K562 (cell line): ENCODE measurements around the gene LUC7L3. TPM values are rescaled to one million over a fixed set of nuclear protein-coding genes. Genes with fewer than 3 reads are reported as not detected.

Experiments
- CBX2 ChIP-seq: fragments of 200-600 bp; sonication (generic); IDR thresholded peaks from one replicate; pipeline ENCODE4 v1.6.1; 2012; ENCODE audit warnings: mild to moderate bottlenecking, low read length, inconsistent platforms; ENCODE audit not compliant: insufficient read depth, poor library complexity, severe bottlenecking
- CC2D1A ChIP-seq: fragments of 450-650 bp; IDR thresholded peaks from 2 replicates; pipeline ENCODE4 v1.6.1; 2017; ENCODE audit warnings: mild to moderate bottlenecking
- EGR1 ChIP-seq: fragments of 450-650 bp; conservative IDR thresholded peaks from 2 replicates; pipeline ENCODE4 v1.6.1; 2017; ENCODE audit warnings: mild to moderate bottlenecking
- EP300 ChIP-seq: IDR thresholded peaks from 2 replicates; pipeline ENCODE4 v1.6.1; 2012; ENCODE audit warnings: low read length, improper control_type of control experiment
- FUS ChIP-seq: fragments of 200-400 bp; formaldehyde crosslinking; optimal IDR thresholded peaks from 2 replicates; pipeline ENCODE3; 2017; ENCODE audit warnings: low read depth, low read length
- HDAC1 ChIP-seq, 2 experiments: fragments of 450-650 bp; IDR thresholded peaks; 2 replicates each; pipeline ENCODE4 v1.6.1; 2016 to 2017; ENCODE audit warnings: inconsistent platforms in 1 of 2, mild to moderate bottlenecking in 1 of 2, moderate library complexity in 1 of 2
- HMGN3 ChIP-seq: IDR thresholded peaks from 2 replicates; pipeline ENCODE4 v1.6.1; 2011; ENCODE audit warnings: borderline replicate concordance, low read depth, mild to moderate bottlenecking, mixed read lengths, low read length; ENCODE audit not compliant: insufficient read length; ENCODE audit errors: extremely low read depth
- HNRNPL ChIP-seq: fragments of 200-400 bp; formaldehyde crosslinking; IDR thresholded peaks from 2 replicates; pipeline ENCODE4 v1.6.1; 2017; ENCODE audit warnings: low read depth, mild to moderate bottlenecking, low read length
- MYC ChIP-seq, 2 experiments: fragments of 250-450 bp in 1 of 2; sonication (Bioruptor Pico) in 1 of 2; IDR thresholded peaks; 2 replicates each; pipeline versions ENCODE4 v1.5.1 to v1.6.1; 2012 to 2021; ENCODE audit warnings: low read depth in 2 of 2, borderline replicate concordance in 1 of 2, improper control_type of control experiment in 1 of 2, low read length in 1 of 2, mild to moderate bottlenecking in 1 of 2, moderate library complexity in 1 of 2
- PML ChIP-seq: IDR thresholded peaks from 2 replicates; pipeline ENCODE4 v1.6.1; 2012; ENCODE audit warnings: low read length, inconsistent platforms
- PYGO2 ChIP-seq: fragments of 450-650 bp; IDR thresholded peaks from 2 replicates; pipeline ENCODE4 v1.6.1; 2016; ENCODE audit warnings: mild to moderate bottlenecking, missing genetic modification characterization, moderate library complexity, missing compliant biosample characterization
- RB1 ChIP-seq: fragments of 450-650 bp; IDR thresholded peaks from 2 replicates; pipeline ENCODE4 v1.6.1; 2017; ENCODE audit warnings: low read depth, mild to moderate bottlenecking
- RBBP5 ChIP-seq: fragments of 200-600 bp; sonication (generic); IDR thresholded peaks from 2 replicates; pipeline ENCODE4 v1.6.1; 2012; ENCODE audit warnings: borderline replicate concordance, mild to moderate bottlenecking, low read length, control low read depth, inconsistent platforms; ENCODE audit not compliant: insufficient read depth, poor library complexity, severe bottlenecking
- TEAD4 ChIP-seq, 2 experiments: sonication (generic) in 1 of 2; formaldehyde crosslinking in 1 of 2; IDR thresholded peaks; 2 replicates each; pipeline versions ENCODE4 v1.6.1 to v1.8.0; 2012 to 2022; ENCODE audit warnings: borderline replicate concordance in 1 of 2, inconsistent platforms in 1 of 2, low read length in 1 of 2, mild to moderate bottlenecking in 1 of 2, missing genetic modification reagents in 1 of 2
- ZNF41 ChIP-seq: fragments of 250-450 bp; sonication (Bioruptor Pico); conservative IDR thresholded peaks from 2 replicates; pipeline ENCODE4 v1.4.0; 2020; ENCODE audit warnings: mild to moderate bottlenecking
- ZNF431 ChIP-seq: sonication (generic); formaldehyde crosslinking; IDR thresholded peaks from 2 replicates; pipeline ENCODE4 v1.8.0; 2022; ENCODE audit warnings: mild to moderate bottlenecking, missing genetic modification reagents
- polyA plus RNA-seq, 8 experiments: library from polyadenylated mRNA; depleted of rRNA in 4 of 8; stranded (reverse) in 5 of 8; unstranded in 3 of 8; fragments of >200 nt; fragmentation: Nextera tagmentation in 2 of 8; fragmentation: Illumina TruSeq in 1 of 8; extraction: Ambion mirVana in 2 of 8; extraction: Trizol in 1 of 8; gene quantifications; 2 replicates each; pipeline versions ENCODE4 v1.2.1 to v1.2.3, GENCODE V29; 2011 to 2014; ENCODE audit warnings: inconsistent platforms in 1 of 8, missing spikeins in 1 of 8
- total RNA-seq, 7 experiments: library from RNA; depleted of rRNA in 6 of 7; stranded (reverse); fragments of >200 nt in 6 of 7; fragmentation: Illumina TruSeq in 2 of 7; extraction: Trizol in 2 of 7; gene quantifications; 2 replicates each; pipeline versions ENCODE4 v1.2.1 to v1.2.3, GENCODE V29; 2011 to 2021; ENCODE audit warnings: low replicate concordance in 1 of 7
- TF ChIP-seq, protein P1 (sequence below): fragments of 200-800 bp; sonication (Bioruptor generic); IDR thresholded peaks from 2 replicates; pipeline ENCODE4 v1.6.1; 2016; ENCODE audit warnings: missing genetic modification characterization, missing compliant biosample characterization
- TF ChIP-seq, protein P2 (sequence below), 2 experiments: fragments of 250-450 bp in 1 of 2; fragments of 450-650 bp in 1 of 2; sonication (Bioruptor Pico) in 1 of 2; IDR thresholded peaks; 2 replicates each; pipeline versions ENCODE4 v1.6.1 to v1.8.0; 2016 to 2021; ENCODE audit warnings: mild to moderate bottlenecking in 2 of 2, moderate library complexity in 2 of 2, missing compliant biosample characterization in 1 of 2, missing genetic modification characterization in 1 of 2

The LUC7L3 gene
- total and polyA plus RNA-seq, 9 of the 15 experiments (the other 6 are each of a cell fraction or from before 2014, with no cell fraction given), result 80.8 to 284 (median 127) TPM

DNA sequence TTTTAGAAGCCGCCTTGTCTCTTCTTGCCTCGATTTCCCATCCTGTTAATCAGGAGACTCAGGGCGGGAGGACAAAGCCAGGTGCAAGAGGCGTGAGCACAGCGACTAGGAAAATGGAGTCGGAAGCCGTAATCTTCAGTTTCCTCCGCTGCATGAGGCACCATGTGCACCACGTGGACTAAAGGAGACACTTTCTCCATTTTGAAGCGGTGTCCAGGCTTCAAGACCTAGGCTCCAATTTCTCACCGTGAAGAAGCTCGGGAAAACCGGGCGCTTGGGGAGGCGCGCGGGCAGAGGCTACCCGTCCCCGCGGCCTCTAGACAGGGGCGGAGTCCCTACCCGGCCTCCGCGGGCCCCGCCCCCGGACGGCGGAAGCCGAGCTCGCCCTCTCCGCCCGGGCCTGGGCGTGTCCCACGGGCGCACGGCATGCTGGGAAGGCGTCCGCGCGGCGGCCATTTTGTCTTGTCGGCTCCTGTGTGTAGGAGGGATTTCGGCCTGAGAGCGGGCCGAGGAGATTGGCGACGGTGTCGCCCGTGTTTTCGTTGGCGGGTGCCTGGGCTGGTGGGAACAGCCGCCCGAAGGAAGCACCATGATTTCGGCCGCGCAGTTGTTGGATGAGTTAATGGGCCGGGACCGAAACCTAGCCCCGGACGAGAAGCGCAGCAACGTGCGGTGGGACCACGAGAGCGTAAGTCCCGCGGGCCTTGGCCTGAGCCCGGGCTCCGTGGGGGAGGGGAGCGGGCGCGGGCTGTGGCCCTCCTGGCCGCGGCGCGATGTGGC lies at the start of gene LUC7L3 (continued):
- peak; percentile 87 for TF ChIP-seq HMGN3
- TF ChIP-seq PML, result peak; percentile 83
- TF ChIP-seq HNRNPL, result peak; percentile 46; the same call in 1 of the 2 replicates
- TF ChIP-seq, protein P1, sequence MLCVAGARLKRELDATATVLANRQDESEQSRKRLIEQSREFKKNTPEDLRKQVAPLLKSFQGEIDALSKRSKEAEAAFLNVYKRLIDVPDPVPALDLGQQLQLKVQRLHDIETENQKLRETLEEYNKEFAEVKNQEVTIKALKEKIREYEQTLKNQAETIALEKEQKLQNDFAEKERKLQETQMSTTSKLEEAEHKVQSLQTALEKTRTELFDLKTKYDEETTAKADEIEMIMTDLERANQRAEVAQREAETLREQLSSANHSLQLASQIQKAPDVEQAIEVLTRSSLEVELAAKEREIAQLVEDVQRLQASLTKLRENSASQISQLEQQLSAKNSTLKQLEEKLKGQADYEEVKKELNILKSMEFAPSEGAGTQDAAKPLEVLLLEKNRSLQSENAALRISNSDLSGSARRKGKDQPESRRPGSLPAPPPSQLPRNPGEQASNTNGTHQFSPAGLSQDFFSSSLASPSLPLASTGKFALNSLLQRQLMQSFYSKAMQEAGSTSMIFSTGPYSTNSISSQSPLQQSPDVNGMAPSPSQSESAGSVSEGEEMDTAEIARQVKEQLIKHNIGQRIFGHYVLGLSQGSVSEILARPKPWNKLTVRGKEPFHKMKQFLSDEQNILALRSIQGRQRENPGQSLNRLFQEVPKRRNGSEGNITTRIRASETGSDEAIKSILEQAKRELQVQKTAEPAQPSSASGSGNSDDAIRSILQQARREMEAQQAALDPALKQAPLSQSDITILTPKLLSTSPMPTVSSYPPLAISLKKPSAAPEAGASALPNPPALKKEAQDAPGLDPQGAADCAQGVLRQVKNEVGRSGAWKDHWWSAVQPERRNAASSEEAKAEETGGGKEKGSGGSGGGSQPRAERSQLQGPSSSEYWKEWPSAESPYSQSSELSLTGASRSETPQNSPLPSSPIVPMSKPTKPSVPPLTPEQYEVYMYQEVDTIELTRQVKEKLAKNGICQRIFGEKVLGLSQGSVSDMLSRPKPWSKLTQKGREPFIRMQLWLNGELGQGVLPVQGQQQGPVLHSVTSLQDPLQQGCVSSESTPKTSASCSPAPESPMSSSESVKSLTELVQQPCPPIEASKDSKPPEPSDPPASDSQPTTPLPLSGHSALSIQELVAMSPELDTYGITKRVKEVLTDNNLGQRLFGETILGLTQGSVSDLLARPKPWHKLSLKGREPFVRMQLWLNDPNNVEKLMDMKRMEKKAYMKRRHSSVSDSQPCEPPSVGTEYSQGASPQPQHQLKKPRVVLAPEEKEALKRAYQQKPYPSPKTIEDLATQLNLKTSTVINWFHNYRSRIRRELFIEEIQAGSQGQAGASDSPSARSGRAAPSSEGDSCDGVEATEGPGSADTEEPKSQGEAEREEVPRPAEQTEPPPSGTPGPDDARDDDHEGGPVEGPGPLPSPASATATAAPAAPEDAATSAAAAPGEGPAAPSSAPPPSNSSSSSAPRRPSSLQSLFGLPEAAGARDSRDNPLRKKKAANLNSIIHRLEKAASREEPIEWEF, result peak; percentile 85; the same call in 1 of the 2 replicates
- TF ChIP-seq MYC (IDR thresholded peaks at IDR 0.05; ENCODE audit: low read depth, low read length), result peak; percentile 92
- TF ChIP-seq MYC (CRISPR knock-in tag; IDR thresholded peaks at IDR 0.05; ENCODE audit: borderline replicate concordance, low read depth), result peak; percentile 68; the same call in 1 of the 2 replicates
- peak; percentile 28; the same call in 1 of the 2 replicates for TF ChIP-seq EP300
- peak; percentile 98 for TF ChIP-seq RBBP5
- TF ChIP-seq CC2D1A, result 0 out of 2 replicates have a peak, but pooled peaks have one; percentile 27
- no peak for TF ChIP-seq CBX2
- peak; percentile 88 for TF ChIP-seq EGR1
- peak; percentile 41 for TF ChIP-seq FUS
- TF ChIP-seq RB1, result peak; percentile 60; the same call in 1 of the 2 replicates
- peak; percentile 53 for TF ChIP-seq ZNF431 (CRISPR knock-in tag)
- peak; percentile 48 for TF ChIP-seq TEAD4 (IDR thresholded peaks at IDR 0.05; ENCODE audit: low read length)
- peak; percentile 90 for TF ChIP-seq TEAD4 (CRISPR knock-in tag; IDR thresholded peaks at IDR 0.05; ENCODE audit: borderline replicate concordance)
- TF ChIP-seq HDAC1 (IDR thresholded peaks at IDR 0.05), result peak in 1 of 2 experiments; percentile 85; a peak in 2 of 4 replicates
- TF ChIP-seq PYGO2 (tag), result 0 out of 2 replicates have a peak, but pooled peaks have one; percentile 18
- TF ChIP-seq ZNF41, result 0 out of 2 replicates have a peak, but pooled peaks have one; percentile 42
- TF ChIP-seq, protein P2, sequence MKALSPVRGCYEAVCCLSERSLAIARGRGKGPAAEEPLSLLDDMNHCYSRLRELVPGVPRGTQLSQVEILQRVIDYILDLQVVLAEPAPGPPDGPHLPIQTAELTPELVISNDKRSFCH (CRISPR knock-in tag; IDR thresholded peaks at IDR 0.05), result no peak
- TF ChIP-seq, protein P2 (tag; IDR thresholded peaks at IDR 0.05), result peak; percentile 78; the same call in 1 of the 2 replicates
